PC-9 (cell line): Measurements from ENCODE around the gene NOP53. TPM values are rescaled to one million over a fixed set of nuclear protein-coding genes. Genes with fewer than 3 reads are reported as not detected.

ENCODE experiments used
- BruUV-seq: library from RNA; stranded (reverse); fragments of 400-500 nt; replicated peaks from 2 replicates; lab custom pipeline; 2021; lab: Mats Ljungman, UMichigan
- CTCF ChIA-PET: fragments of 300-600 bp; sonication (Branson Sonifier 250); formaldehyde crosslinking; loops from one replicate; lab custom pipeline; 2022; ENCODE audit warnings: antibody characterized with exemption; lab: Charles Lee
- POLR2A ChIA-PET: fragments of 300-600 bp; sonication (Branson Sonifier 250); formaldehyde crosslinking; loops from one replicate; lab custom pipeline; 2022; ENCODE audit warnings: antibody characterized with exemption; ENCODE audit not compliant: unreplicated experiment; lab: Charles Lee
- DNase-seq, 2 experiments: peaks; one replicate each; pipeline versions ENCODE4 v3.0.0 to v3.0.0-alpha.2; 2015 to 2022; ENCODE audit warnings: mixed read lengths in 1 of 2
- H2AFZ ChIP-seq: fragments of 200-600 bp; sonication (generic); 2 replicates; pipeline ENCODE4 v1.8.1; 2017; ENCODE audit warnings: antibody characterized with exemption
- H3F3A ChIP-seq: fragments of 200-600 bp; sonication (generic); 2 replicates; pipeline ENCODE4 v1.8.1; 2017; ENCODE audit warnings: antibody characterized with exemption, mild to moderate bottlenecking, low read depth; ENCODE audit not compliant: insufficient read depth
- H3K27ac ChIP-seq: fragments of 200-600 bp; sonication (generic); 2 replicates; pipeline ENCODE4 v1.6.1; 2016; ENCODE audit warnings: mixed run types
- H3K27me3 ChIP-seq: fragments of 200-600 bp; sonication (generic); 2 replicates; pipeline ENCODE4 v1.6.1; 2016; ENCODE audit warnings: low read depth, mixed run types; ENCODE audit not compliant: insufficient read depth
- H3K36me3 ChIP-seq: fragments of 200-600 bp; sonication (generic); 2 replicates; pipeline ENCODE4 v1.6.1; 2016; ENCODE audit warnings: low read depth, mixed run types
- H3K4me1 ChIP-seq: fragments of 200-600 bp; sonication (generic); replicated peaks from 2 replicates; pipeline ENCODE4 v1.6.1; 2016; ENCODE audit warnings: mixed run types; ENCODE audit not compliant: insufficient read depth
- H3K4me2 ChIP-seq: fragments of 200-600 bp; sonication (generic); 2 replicates; pipeline ENCODE4 v1.6.1; 2017; ENCODE audit warnings: mixed run types
- H3K4me3 ChIP-seq: fragments of 200-600 bp; sonication (generic); 2 replicates; pipeline ENCODE4 v1.6.1; 2016; ENCODE audit warnings: mixed run types
- H3K79me2 ChIP-seq: fragments of 200-600 bp; sonication (generic); 2 replicates; pipeline ENCODE4 v1.6.1; 2017; ENCODE audit warnings: low read depth, mixed run types
- H3K9me2 ChIP-seq: fragments of 200-600 bp; sonication (generic); 2 replicates; pipeline ENCODE4 v1.8.1; 2017; ENCODE audit warnings: mild to moderate bottlenecking; ENCODE audit not compliant: insufficient read depth
- H3K9me3 ChIP-seq: fragments of 200-600 bp; sonication (generic); 2 replicates; pipeline ENCODE4 v1.8.1; 2016; ENCODE audit warnings: low read depth; ENCODE audit not compliant: insufficient read depth
- H4K20me1 ChIP-seq: fragments of 200-600 bp; sonication (generic); 2 replicates; pipeline ENCODE4 v1.8.1; 2017; ENCODE audit not compliant: insufficient read depth
- EZH2 ChIP-seq: fragments of 200-600 bp; sonication (generic); IDR thresholded peaks from 2 replicates; pipeline ENCODE4 v1.8.0; 2017; ENCODE audit warnings: antibody characterized with exemption, low read depth
- intact Hi-C: fragments of 100-400 bp; cut with micrococcal nuclease; formaldehyde crosslinking; loops from one replicate; pipeline ENCODE4 v1.10.0; 2022; ENCODE audit not compliant: unreplicated experiment
- total RNA-seq: library from RNA; stranded (reverse); gene quantifications from 2 replicates; pipeline ENCODE4 v1.2.3, GENCODE V29; 2021
- TF ChIP-seq, protein P1 (sequence below): fragments of 200-600 bp; sonication (generic); conservative IDR thresholded peaks from 2 replicates; pipeline ENCODE4 v1.6.1; 2017; ENCODE audit warnings: mixed run types, antibody characterized with exemption, mild to moderate bottlenecking, moderate library complexity

Gene NOP53
- total RNA-seq, 1 experiment from 2014 or later: 225 TPM

DNA sequence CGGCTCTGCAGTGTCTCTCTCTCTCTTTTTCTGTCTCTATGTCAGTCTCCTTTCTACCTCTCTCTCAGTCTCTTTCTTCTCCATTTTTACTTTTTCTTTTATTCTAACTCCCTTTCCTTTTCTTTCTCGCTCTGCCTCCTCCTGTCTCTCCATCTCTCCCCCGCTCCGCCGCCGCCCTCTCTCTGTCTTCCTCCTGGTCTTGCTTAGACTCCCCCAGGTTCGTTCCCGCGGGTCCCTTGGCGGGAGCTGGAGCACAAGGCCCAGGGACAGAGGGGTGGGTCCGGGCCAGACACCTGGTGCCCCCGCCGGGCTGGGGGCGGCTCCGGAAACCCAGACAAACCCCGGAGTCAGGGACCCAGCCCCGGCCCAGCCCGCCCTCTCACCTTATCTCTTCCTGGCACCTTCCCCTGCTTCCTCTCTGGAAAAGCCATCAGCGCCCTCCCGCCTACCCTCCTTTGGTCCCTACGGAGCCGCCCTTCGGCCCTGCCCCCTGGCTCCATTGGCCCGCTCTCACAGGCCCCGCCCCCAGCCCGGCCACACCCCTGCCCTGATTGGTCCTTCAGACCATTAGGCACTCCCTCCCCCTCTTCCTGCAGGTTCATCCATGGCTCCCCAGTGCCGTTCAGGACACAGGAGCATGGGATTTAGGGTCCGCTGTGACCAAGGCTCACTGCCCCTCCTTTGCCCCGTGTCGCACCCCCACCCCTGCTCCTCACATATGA lies 15.4 kb upstream of the NOP53 start:
- POLR2A ChIA-PET: interaction anchor here (0.5 kb wide), 1 partner anchor 455 kb away, joined by 29 read pairs; the partner anchor contains the start of gene INAFM1
- no peaks in the 10 kb centered on the region for H3K9me3 ChIP-seq
- no peaks in the 10 kb centered on the region for H3K36me3 ChIP-seq
- DNase-seq: peak; percentile 82 to 91
- H2AFZ ChIP-seq: peak overlapping the region; percentile 74; the same call in 1 of the 2 replicates
- no peaks in the 10 kb centered on the region for H4K20me1 ChIP-seq
- H3F3A ChIP-seq: peaks cover 34% of the 10 kb centered on the region
- peak overlapping the region; percentile 97 for H3K27ac ChIP-seq
- H3K4me2 ChIP-seq: peak overlapping the region; percentile 92
- H3K27me3 ChIP-seq: no peaks in the 10 kb centered on the region
- no peak for TF ChIP-seq EZH2
- TF ChIP-seq, protein P1, sequence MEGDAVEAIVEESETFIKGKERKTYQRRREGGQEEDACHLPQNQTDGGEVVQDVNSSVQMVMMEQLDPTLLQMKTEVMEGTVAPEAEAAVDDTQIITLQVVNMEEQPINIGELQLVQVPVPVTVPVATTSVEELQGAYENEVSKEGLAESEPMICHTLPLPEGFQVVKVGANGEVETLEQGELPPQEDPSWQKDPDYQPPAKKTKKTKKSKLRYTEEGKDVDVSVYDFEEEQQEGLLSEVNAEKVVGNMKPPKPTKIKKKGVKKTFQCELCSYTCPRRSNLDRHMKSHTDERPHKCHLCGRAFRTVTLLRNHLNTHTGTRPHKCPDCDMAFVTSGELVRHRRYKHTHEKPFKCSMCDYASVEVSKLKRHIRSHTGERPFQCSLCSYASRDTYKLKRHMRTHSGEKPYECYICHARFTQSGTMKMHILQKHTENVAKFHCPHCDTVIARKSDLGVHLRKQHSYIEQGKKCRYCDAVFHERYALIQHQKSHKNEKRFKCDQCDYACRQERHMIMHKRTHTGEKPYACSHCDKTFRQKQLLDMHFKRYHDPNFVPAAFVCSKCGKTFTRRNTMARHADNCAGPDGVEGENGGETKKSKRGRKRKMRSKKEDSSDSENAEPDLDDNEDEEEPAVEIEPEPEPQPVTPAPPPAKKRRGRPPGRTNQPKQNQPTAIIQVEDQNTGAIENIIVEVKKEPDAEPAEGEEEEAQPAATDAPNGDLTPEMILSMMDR: no peak
- H3K4me1 ChIP-seq: peaks cover 35% of the 10 kb centered on the region
- H3K9me2 ChIP-seq: no peaks in the 10 kb centered on the region
- BruUV-seq: TSS peak; percentile 75
- CTCF ChIA-PET: interaction anchor here (0.6 kb wide), 1 partner anchor 1242 kb away, joined by 3 read pairs; no protein-coding TSS in a partner anchor
- peak overlapping the region; percentile 70 for H3K4me3 ChIP-seq
- H3K79me2 ChIP-seq: no peaks in the 10 kb centered on the region
- intact Hi-C loops: loop anchor here (1.0 kb wide), 2 partner anchors 13 to 17 kb away; partner anchors contain the start of gene EHD2

- Histone ChIP-seq H3K79me2 (no peaks in the 10 kb centered on the region), H3K9me3 (no peaks in the 10 kb centered on the region), H3K27me3 (no peaks in the 10 kb centered on the region), H4K20me1 (no peaks in the 10 kb centered on the region), H3K9me2 (no peaks in the 10 kb centered on the region), H3F3A (peaks cover 38% of the 10 kb centered on the region), H2AFZ (no peak overlapping the region), H3K4me3 (peak overlapping the region; percentile 70; the same call in 1 of the 2 replicates), H3K4me1 (peaks cover 35% of the 10 kb centered on the region), H3K4me2 (peak overlapping the region; percentile 92), H3K36me3 (no peaks in the 10 kb centered on the region), H3K27ac (no peak overlapping the region)
- intact Hi-C loops: no loop called here
- no TSS peak for BruUV-seq
- TF ChIP-seq, protein P1: no peak
- TF ChIP-seq EZH2: no peak
- DNase-seq: no peak
- ChIA-PET POLR2A (no interaction called here), CTCF (no interaction called here)
These were observed 14.8 kb upstream of the NOP53 start for GRCh38 chr19:47730521-47730889.

GRCh38 chr19:47730910-47731309 lies 14.4 kb upstream of the NOP53 start:
- TF ChIP-seq, protein P1: no peak
- no peak for TF ChIP-seq EZH2
- H2AFZ ChIP-seq: no peak overlapping the region
- intact Hi-C loops: no loop called here
- no TSS peak for BruUV-seq
- peaks cover 35% of the 10 kb centered on the region for H3K4me1 ChIP-seq
- H3F3A ChIP-seq: peaks cover 38% of the 10 kb centered on the region
- no peaks in the 10 kb centered on the region for H4K20me1 ChIP-seq
- DNase-seq: no peak
- no peak overlapping the region for H3K4me3 ChIP-seq
- H3K27me3 ChIP-seq: no peaks in the 10 kb centered on the region
- CTCF ChIA-PET: no interaction called here
- no peaks in the 10 kb centered on the region for H3K9me2 ChIP-seq
- no peaks in the 10 kb centered on the region for H3K79me2 ChIP-seq
- no peaks in the 10 kb centered on the region for H3K36me3 ChIP-seq
- H3K27ac ChIP-seq: no peak overlapping the region
- no peaks in the 10 kb centered on the region for H3K9me3 ChIP-seq
- no peak overlapping the region for H3K4me2 ChIP-seq
- POLR2A ChIA-PET: no interaction called here
